WTC11 (cell line): ENCODE measurements around the gene ANKRD2. TPM values are rescaled to one million over a fixed set of nuclear protein-coding genes. Genes with fewer than 3 reads are reported as not detected.
A peak's percentile ranks its signal among the peaks of the same experiment; 100 is the strongest.

Experiments
- ATAC-seq: fragments of 200-7000 bp; cut with Tn5 transposase; 2 replicates; pipeline ENCODE4 v1.10.0; 2021; ENCODE audit warnings: mild to moderate bottlenecking, moderate library complexity
- CTCF ChIA-PET: fragments of 300-600 bp; sonication (Branson Sonifier 250); formaldehyde crosslinking; loops from one replicate; lab custom pipeline; 2021; ENCODE audit warnings: antibody characterized with exemption; lab: Charles Lee
- POLR2A ChIA-PET: fragments of 350-600 bp; sonication (Branson Sonifier 250); formaldehyde crosslinking; loops from one replicate; lab custom pipeline; 2021; ENCODE audit warnings: antibody characterized with exemption; lab: Charles Lee
- DNase-seq: peaks from one replicate; pipeline ENCODE4 v3.0.0; 2021; ENCODE audit warnings: low spot score
- H3K27ac Mint-ChIP-seq: 2 replicates; pipeline ENCODE4 v1.8.0; 2021; ENCODE audit warnings: mixed read lengths
- H3K27me3 Mint-ChIP-seq: 2 replicates; pipeline ENCODE4 v1.8.0; 2021; ENCODE audit warnings: low read depth, mild to moderate bottlenecking, moderate library complexity, mixed read lengths
- H3K36me3 Mint-ChIP-seq: 2 replicates; pipeline ENCODE4 v1.8.0; 2021; ENCODE audit warnings: mixed read lengths
- H3K4me1 Mint-ChIP-seq: 2 replicates; pipeline ENCODE4 v1.8.0; 2022; ENCODE audit warnings: mixed read lengths
- H3K4me3 Mint-ChIP-seq: 2 replicates; pipeline ENCODE4 v1.8.0; 2021; ENCODE audit warnings: mild to moderate bottlenecking, moderate library complexity, mixed read lengths
- H3K9me3 Mint-ChIP-seq: 2 replicates; pipeline ENCODE4 v1.8.0; 2021; ENCODE audit warnings: mixed read lengths
- AFF4 ChIP-seq: sonication (generic); formaldehyde crosslinking; IDR thresholded peaks from 2 replicates; pipeline ENCODE4 v1.8.1; 2023; ENCODE audit warnings: mild to moderate bottlenecking, missing genetic modification reagents, borderline replicate concordance
- ATF6 ChIP-seq: sonication (generic); formaldehyde crosslinking; IDR thresholded peaks from 2 replicates; pipeline ENCODE4 v1.8.1; 2023; ENCODE audit warnings: mild to moderate bottlenecking, missing genetic modification reagents
- CDX4 ChIP-seq: fragments of 250-450 bp; sonication (Bioruptor Pico); IDR thresholded peaks from 2 replicates; pipeline ENCODE4 v1.9.0; 2021; ENCODE audit warnings: moderate library complexity, mild to moderate bottlenecking, inconsistent platforms, borderline replicate concordance
- CTCF ChIP-seq: fragments of 200-600 bp; IDR thresholded peaks from 2 replicates; pipeline ENCODE4 v1.8.0; 2022; ENCODE audit warnings: antibody characterized with exemption
- GTF2I ChIP-seq: fragments of 250-450 bp; sonication (Bioruptor Pico); conservative IDR thresholded peaks from 2 replicates; pipeline ENCODE4 v1.4.0; 2021; ENCODE audit warnings: mild to moderate bottlenecking
- NFYB ChIP-seq: sonication (generic); formaldehyde crosslinking; conservative IDR thresholded peaks from 2 replicates; pipeline ENCODE4 v1.8.0; 2022; ENCODE audit warnings: low read depth, missing genetic modification reagents
- PRDM15 ChIP-seq: sonication (generic); formaldehyde crosslinking; IDR thresholded peaks from 2 replicates; pipeline ENCODE4 v1.8.0; 2022; ENCODE audit warnings: missing genetic modification reagents
- PRRX2 ChIP-seq: fragments of 250-450 bp; sonication (Bioruptor Pico); IDR thresholded peaks from 2 replicates; pipeline ENCODE4 v1.8.0; 2021; ENCODE audit warnings: mild to moderate bottlenecking
- SOX15 ChIP-seq: fragments of 250-450 bp; sonication (Bioruptor Pico); IDR thresholded peaks from 2 replicates; pipeline ENCODE4 v1.9.0; 2021; ENCODE audit warnings: mild to moderate bottlenecking
- ZBTB21 ChIP-seq: sonication (generic); formaldehyde crosslinking; IDR thresholded peaks from 2 replicates; pipeline ENCODE4 v1.8.1; 2023; ENCODE audit warnings: mild to moderate bottlenecking, missing genetic modification reagents, borderline replicate concordance
- ZNF138 ChIP-seq: sonication (generic); formaldehyde crosslinking; conservative IDR thresholded peaks from 2 replicates; pipeline ENCODE4 v1.8.1; 2022; ENCODE audit warnings: mild to moderate bottlenecking, moderate library complexity, missing genetic modification reagents
- ZNF232 ChIP-seq: sonication (generic); formaldehyde crosslinking; IDR thresholded peaks from 2 replicates; pipeline ENCODE4 v1.8.0; 2022; ENCODE audit warnings: mild to moderate bottlenecking, missing genetic modification reagents
- ZNF425 ChIP-seq: fragments of 250-450 bp; sonication (Bioruptor Pico); conservative IDR thresholded peaks from 2 replicates; pipeline ENCODE4 v1.9.0; 2021; ENCODE audit warnings: mild to moderate bottlenecking
- total RNA-seq: library from RNA; stranded (reverse); gene quantifications from 3 replicates; pipeline ENCODE4 v1.2.3, GENCODE V29; 2021

The ANKRD2 gene
- total RNA-seq, 1 experiment from 2014 or later: not detected

- TF ChIP-seq ATF6 (CRISPR knock-in tag) (no peak), ZBTB21 (CRISPR knock-in tag) (no peak), PRRX2 (CRISPR knock-in tag) (no peak), AFF4 (no peak), NFYB (CRISPR knock-in tag) (no peak), ZNF232 (CRISPR knock-in tag) (no peak), ZNF138 (CRISPR knock-in tag) (no peak)
Observed at GRCh38 chr10:97533888-97534287, 38.7 kb upstream of the ANKRD2 start (continued).

- ATAC-seq: peak; percentile 82
- H3K27ac Mint-ChIP-seq: peak overlapping the region; percentile 86
- ChIA-PET POLR2A (no interaction called here), CTCF (interaction anchor here (0.6 to 5.9 kb wide), 42 partner anchors 8 to 333 kb away, joined by 3 to 177 read pairs (median 6); partner anchors contain the start of genes ANKRD2, HOGA1, PI4K2A and UBTD1)
- H3K4me1 Mint-ChIP-seq: peaks cover 15% of the 10 kb centered on the region
- peak; percentile 69 for TF ChIP-seq CTCF
- no peak for TF ChIP-seq ZNF425
- TF ChIP-seq PRDM15 (CRISPR knock-in tag): no peak
- no peak for TF ChIP-seq GTF2I (CRISPR knock-in tag)
- no peak for TF ChIP-seq CDX4
- no peak for TF ChIP-seq SOX15
- peaks cover 3% of the 10 kb centered on the region for H3K36me3 Mint-ChIP-seq
- H3K9me3 Mint-ChIP-seq: peaks cover 3% of the 10 kb centered on the region
- H3K27me3 Mint-ChIP-seq: no peaks in the 10 kb centered on the region
- H3K4me3 Mint-ChIP-seq: no peak overlapping the region
- DNase-seq: peak; percentile 68
Observed at GRCh38 chr10:97534746-97535367, 37.7 kb upstream of the ANKRD2 start.
